Stimulated activated CD4-positive, alpha-beta T cell treated with anti-CD3 and anti-CD28 coated beads, Interleukin-15, amount 100 ng/mL, for 1 hour (primary cell): Measurements from ENCODE around the gene CEP83.
"Not testable (repeated sequence)": the region's sequence is repeated elsewhere in the genome, so short reads cannot be mapped to it uniquely, and the experiment has no call there.

ENCODE experiments used
- DNase-seq, 2 donors: peaks; one replicate each; pipeline ENCODE4 v3.0.0-alpha.2; 2020; ENCODE audit warnings: low read depth in 1 of 2, low spot score in 1 of 2

CEP83 gene

DNA sequence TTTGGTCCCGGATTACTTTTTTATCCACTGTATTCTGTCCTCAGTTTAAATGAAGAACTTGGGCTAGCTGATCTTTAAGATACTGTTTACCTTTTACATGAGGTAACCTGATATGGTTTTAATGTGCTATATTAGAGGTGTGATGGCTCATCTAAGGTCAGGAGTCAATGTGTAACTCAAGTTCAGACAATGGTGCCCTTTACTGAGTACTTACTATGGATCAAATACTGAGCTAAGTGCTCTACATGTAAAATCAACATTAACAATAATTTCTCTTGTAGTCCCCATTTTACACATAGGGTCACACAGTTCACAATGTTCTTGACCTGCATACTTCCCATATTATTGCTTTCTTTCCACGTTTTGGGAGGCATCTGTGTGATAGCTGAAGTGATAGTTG lies 79.2 kb downstream of the CEP83 start:
- no peak for DNase-seq

DNA sequence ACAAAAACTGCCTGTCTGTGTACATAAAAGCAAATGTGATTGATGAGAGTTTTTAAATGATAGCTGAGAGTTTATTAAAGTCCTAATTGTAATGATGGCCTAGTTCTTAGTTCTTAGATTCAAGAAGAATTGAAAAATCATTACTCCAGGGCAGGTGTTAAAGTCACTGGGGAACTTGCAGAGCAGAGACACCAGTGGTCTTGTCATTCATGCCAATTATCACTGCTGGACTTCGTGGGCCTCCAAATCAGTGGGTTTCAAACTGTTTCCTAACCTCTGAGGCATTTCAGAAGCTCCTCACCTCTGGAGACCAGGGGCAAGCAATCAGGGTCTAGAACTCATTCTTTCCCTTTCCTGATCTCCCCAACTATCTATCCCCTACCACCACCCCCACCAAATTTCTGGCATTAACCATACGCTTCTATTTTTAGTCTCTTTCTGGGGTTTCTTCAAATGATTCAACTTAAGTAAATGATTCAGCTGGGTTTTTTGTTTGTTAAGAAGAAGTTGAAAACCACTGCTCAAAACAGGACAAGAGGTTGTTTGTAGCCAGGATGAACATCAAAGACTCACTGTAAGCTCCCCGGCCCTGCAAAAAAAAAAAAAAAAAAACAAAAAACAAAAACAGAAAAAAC lies 80.1 kb downstream of the CEP83 start:
- no peak for DNase-seq

DNA sequence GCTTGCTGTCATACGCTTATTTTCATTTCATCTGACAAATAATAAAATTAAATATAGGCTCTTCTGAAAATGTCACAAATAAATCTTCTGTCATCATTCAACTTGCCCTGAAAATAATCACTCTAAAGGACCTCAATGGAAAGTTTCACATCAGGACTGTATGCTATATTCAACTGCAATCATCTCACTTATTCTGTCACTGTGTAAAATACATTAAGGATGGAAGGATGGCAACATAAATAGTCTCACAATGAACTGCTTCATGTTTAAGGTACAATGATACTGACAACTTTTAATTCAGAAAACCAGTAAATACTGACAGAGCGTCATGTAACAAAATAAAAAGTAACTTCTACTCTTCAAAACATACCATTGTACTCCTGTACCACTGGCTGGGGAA lies 82.1 kb downstream of the CEP83 start:
- DNase-seq: no peak

DNA sequence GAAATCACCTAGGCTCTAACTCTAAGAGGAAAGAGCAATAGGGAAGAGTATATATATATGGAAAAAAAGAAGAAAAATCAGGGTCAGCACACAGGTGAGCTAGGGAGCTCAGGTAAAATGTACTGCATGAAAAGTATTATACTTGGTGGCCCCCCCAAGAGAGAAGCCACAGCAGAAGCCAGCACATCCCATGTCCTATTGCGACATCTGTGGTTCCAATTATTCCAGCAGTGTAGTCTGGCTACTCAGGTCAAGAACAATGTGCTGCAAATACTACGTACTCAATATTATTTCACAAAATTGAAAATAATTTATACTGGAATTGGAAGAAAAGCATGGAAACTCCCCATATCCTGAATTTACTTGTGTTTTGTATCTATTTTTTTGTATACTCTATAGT lies 85.5 kb downstream of the CEP83 start:
- no peak for DNase-seq

DNA sequence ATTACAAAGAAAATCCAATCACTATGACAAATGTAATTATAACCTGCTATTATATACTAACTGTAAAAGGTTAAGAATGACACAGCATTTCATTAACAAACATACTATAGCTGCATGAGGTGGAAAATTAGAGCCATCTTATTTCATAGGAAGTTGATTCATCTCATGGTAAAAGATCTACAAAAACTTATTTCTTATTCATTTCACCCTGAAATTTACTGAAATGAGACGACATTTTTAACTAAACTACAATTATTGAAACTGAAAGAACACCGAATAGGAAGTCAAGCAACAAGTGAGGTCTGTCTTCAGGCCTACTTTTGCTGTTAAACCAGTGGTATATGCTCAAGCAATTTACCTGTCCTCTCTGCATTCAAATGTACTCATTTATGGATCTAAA lies 87.2 kb downstream of the CEP83 start:
- DNase-seq: no peak

DNA sequence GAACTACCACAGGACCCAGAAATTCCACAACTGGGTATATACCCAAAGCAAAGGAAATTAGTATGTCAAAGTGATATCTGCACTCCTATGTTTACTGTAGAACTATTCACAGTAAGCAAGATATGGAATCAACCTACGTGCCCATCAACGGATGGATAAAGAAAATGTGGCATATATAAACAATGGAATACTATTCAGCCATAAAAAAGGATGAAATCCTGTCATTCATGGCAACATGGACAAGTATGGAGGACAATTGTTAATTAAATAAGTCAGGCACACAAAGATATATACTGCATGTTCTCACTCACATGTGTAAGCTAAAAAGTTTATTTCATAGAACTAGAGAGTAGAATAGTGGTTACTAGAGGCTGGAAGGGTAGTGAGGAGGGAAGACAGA lies 97.0 kb downstream of the CEP83 start:
- DNase-seq: no peak

DNA sequence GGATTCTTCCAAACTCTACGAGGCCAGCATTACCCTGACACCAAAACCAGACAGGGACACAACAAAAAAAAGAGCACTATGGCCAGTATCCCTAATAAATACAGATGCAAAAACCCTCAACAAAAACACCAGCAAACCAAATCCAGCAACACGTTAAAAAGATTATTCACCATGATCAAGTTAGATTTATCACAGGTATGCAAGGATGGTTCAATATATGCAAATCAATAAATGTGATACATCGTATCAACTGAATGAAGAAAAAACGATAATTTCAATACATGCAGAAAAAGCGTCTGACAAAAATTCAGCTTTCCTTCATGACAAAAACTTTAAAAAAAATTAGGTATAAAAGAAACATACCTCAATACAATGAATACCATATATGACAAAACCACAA lies 99.9 kb downstream of the CEP83 start:
- no peak for DNase-seq

DNA sequence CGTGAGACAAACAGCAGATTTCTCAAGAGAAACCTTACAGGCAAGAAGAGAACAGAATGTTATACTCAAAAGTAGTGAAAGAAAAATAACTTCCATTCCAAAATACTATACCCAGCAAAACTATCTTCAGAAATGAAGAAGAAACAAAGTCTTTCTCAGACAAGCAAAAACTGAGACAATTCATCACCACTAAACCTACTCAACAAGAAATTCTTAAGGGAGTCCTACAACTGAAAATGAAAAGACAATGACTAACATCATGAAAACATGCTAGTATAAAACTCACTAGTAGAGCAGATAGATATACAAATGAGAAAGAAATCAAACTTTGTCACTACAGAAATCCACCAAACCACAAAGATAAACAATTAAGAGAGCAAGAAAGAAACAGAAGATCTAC lies 106.5 kb downstream of the CEP83 start:
- DNase-seq: no peak

DNA sequence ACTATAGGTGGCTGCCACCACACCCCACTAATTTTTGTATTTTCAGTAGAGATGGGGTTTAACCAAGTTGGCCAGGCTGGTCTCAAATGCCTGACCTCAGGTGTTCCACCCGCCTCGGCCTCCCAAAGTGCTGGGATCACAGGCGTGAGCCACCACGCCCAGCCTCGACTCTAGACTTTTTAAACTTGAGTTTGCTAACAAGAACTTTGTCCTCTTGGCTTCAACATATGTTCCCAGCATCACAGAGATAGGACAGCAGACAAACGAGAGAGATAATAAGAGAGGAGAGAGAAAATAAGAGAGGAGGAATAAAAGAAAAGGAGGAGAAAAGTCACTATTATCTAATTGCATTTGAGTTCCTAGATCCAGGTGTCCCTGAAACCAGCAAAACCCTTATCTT lies 119.1 kb downstream of the CEP83 start:
- DNase-seq: no peak

DNA sequence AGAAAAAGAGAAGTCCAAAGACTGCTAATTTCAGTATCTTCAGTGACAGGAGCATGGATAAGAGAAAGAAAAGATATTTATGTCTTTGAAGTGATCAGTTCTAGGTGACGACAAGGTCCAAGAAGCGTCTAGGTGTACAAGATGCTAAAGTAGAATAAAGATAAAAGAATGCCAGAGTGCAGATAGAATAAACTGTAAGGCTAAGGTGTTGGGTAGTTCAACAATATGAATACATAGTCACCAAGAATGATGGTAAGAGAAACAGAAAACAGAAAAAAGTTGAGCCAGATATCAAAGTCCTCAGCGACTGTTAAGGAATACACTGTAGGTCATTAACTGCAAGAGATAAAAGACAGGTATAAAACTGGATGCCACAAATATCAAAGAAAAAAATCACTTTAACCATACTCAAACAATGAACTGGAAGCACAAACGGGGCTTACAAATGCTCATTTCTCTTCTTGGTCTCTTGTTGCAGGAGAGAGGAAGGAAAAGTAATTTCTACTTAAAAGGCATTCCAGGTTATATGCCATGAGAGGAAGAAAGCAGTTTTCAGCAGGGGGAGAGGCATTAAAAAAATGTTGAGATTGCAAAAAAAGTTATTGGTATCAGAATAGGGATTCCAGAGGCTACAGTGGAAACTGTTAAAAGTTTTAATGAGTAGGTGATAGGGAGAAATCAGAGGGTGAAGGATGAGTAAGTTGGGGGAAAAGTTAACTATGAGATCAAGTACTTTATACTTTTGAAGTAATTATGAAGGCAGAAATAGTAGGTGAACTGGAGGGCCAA lies 121.5 kb downstream of the CEP83 start:
- no peak for DNase-seq

DNA sequence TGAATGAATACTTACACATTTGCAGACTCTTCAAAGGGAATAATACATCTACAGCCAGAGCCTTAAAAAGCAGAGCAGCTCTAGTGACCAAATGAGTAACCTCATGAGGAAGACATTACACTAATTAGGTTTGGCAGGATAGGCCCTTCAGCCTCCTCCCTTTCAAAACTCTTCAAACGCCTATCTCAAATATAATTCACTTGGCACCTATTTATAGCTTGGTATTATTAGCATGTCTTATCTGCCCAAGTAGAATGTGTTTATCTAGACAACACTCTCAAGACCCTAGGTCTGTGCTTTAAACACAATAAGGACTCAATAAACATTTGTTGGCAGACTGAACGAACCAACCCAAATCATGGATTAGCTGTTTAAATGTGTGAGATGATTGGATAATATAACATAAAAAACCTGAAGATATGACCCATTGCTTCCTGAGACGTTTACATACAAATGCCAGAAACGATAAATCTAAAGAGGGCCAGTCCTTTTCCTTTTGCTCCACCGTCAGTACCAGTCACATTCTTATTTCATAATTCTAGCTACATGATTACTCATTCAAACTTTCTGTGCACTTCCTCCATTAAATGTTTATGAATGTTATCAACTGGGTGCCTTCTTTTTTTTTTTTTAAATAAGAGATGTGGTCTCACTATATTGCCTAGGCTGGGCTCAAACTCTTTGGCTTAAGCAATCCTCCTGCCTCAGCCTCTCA lies 123.3 kb downstream of the CEP83 start:
- DNase-seq: no peak

DNA sequence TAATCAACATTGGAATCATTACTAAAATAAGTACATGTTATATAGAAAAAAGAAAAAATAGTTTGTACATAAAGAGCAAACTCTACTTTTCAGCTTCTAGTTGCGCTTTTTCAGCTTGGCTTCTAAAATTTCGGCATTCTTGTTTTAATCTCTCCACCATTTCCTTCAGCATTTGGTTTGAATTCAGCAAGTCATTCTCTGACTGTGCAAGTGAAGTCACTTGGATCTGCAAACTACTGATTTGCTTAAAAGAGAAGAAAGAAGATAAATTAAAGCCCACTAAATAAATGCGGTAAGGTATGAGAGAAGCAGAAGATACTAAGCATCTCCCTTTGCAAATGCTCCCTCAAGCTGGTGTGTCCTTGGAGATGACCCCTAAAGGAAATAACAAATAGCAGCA lies 126.3 kb downstream of the CEP83 start:
- DNase-seq: no peak

DNA sequence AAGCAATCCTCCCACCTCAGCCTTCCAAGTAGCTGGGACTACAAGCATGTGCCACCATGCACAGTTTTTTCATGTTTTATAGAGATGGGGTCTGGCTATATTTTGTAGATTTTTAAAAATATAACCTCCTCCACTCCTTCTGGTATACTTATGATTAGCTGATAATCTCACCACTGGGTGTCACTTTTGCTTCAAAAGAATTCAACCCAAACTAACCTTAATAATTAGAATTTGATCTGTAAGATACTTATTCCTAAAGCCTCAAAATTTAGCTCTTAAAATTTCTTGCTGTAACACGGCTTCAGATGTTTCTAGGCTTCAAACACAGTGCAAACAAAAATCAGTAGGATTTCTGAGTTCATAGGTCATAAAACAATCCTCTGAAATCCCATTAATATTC lies 130.3 kb downstream of the CEP83 start:
- no peak for DNase-seq

DNA sequence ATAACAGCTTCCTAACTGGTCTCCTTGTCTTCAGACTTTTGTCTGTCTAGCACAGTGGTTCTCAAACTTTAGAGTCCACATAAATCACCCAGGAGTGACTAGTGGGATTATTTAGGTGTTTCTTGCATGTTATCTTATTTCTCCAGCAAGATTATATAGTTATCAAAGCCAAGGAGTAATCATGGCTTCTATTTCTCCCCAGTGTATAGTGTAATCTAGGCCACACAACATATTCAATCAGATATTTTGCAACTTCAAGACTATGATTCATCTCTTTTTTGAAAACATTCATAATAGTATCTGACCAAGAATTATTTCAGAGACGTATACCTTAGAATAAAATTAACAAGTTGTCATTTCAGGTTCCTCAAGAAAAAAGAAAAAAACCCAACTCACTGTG lies 131.9 kb downstream of the CEP83 start:
- no peak for DNase-seq

DNA sequence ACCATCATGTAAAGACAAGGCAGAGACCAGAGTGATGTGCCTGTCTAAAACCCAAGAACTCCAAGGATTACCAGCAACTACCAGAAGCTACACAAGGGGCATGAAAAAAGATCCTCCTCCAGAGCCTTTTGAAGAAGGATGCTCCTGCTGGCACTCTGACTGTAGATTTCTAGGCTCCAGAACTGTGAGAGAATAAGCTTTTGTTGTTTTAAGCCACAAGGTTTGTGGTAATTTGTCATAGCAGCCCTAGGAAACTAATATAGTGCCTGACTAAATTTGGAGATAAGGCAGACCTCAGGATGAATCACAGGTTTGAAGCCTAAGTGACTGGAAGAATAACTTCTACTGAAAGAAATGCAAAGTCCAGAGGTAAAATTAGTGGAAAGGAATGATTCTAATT lies 132.9 kb downstream of the CEP83 start:
- DNase-seq: no peak

DNA sequence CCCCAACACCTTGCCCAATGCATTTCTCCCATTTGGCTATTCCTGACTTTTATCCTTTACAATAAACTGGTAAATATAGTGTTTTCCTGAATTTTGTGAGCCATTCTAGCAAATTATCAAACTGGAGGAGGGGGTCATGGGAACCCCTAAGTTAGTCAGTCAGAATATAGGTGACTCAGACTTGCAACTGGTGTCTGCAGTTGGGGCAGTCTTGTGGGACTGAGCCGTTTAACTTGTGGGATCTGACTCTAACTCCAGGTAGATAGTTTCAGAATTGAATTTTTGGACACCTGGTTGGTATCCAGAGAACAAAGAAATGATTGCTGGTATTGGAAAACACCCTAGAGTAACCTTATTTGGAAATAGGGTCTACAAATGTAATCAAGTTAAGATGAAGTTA lies 133.4 kb downstream of the CEP83 start:
- DNase-seq: no peak

DNA sequence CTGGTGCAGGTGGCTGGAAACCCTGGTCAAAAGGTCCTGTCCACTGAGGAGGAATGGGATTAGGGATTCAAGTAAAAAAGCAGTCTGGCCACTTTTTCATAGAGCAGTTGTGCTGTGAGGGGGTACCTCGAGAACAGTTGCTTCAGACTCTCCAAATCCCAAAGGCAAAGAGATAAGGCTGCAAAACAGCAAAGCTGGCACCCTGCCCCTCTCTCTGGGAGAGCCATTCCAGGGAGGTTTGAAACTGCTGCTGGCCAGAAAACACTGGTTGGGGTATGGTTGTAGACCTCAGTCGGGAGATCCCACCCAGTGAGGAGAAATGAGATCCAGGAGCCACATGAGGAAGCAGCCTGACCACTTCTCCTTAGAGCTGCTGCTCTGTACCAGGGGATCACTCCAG lies 137.3 kb downstream of the CEP83 start:
- no peak for DNase-seq

DNA sequence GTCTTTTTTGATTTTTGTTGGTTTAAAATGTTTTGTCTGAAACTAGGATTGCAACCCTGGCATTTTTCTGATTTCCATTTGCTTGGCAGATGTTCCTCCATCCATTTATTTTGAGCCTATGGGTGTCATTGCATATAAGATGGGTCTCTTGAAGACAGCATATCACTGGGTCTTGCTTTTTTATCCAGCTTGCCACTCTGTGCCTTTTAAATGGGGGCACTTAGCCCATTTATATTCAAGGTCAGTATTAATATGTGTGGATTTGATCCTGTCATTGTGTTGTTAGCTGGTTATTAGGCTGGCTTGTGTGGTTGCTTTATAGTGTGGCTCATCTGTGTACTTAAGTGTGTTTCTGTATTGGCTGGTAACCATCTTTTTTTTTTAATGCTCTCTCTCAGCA lies 139.6 kb downstream of the CEP83 start:
- DNase-seq: no peak

DNA sequence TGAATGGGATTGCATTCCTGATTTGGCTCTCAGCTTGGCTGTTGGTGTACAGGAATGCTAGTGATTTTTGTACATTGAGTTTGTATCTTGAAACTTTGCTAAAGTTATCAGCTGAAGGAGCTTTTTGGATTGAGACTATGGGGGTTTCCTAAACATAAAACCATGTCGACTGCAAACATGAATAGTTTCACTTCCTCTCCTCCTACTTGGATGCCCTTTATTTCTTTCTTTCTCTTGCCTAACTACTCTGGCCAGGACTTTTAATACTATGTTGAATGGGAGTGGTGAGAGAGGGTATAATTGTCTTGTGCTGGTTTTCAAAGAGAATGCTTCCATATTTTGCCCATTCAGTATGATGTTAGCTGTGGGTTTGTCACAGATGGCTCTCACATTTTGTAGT lies 141.5 kb downstream of the CEP83 start:
- no peak for DNase-seq

DNA sequence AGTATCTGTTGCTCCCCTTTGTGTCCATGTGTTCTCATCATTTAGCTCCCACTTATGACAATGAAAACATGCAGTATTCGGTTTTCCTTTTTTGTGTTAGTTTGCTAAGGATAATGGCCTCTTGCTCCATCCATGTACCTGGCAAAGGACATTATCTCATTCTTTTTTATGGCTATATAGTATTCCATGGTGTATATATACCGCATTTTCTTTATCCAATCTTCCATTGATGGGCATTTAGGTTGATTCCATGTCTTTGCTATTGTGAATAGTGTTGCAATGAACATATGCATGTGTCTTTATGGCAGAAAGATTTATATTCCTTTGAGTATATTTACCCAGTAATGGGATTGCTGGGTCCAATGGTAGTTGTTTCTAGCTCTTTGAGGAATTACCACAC lies 143.1 kb downstream of the CEP83 start:
- not testable (repeated sequence) for DNase-seq

DNA sequence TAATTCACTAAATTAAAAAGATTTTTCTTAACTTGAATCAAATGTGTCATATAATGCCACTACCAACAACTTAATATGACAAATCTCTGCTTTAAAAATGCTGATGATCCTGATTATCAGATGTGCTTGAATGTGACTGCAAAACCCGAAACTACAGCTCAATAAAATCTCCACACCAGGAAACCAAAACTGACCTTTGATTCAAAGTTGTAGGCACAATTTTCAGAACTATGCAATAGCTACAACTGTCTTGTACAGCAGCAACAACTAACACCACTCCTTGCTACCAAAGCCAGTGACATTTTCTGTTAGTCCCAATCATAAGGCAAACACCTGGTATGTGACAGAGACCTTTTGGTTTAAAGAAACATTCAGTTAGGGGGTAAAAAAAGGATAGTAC lies 147.3 kb downstream of the CEP83 start:
- no peak for DNase-seq

DNA sequence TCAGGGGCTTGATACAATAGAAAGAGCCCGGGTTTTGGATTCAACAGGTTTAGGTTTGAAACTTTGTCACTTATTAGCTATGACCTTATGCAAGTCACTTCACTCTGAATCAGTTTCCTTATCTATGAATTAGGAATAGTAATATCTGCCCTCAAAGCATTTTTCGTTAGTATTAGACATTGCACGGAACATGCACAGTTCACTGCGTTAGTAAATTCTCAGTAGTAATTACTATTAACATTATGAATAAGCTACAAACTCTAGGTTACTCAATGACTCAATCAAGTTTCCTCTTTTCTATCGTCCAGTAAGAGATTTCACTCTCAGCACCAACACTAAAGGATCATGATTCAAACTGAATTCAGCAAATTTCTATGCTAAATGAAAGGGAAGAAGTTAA lies 150.3 kb downstream of the CEP83 start:
- no peak for DNase-seq
